Naive thymus-derived CD4-positive, alpha-beta T cell (primary cell): ENCODE measurements around the gene LRRC74B. TPM values are rescaled to one million over a fixed set of nuclear protein-coding genes. Genes with fewer than 3 reads are reported as not detected.

Experiments used
- ATAC-seq: fragments of 150-1000 bp; cut with Tn5 transposase; 2 replicates; pipeline ENCODE4 v1.10.0; 2021; ENCODE audit warnings: mild to moderate bottlenecking, moderate library complexity
- CTCF ChIA-PET: fragments of 350-600 bp; sonication (Branson Sonifier 250); formaldehyde crosslinking; loops from one replicate; lab custom pipeline; 2021; ENCODE audit warnings: antibody characterized with exemption; lab: Charles Lee
- POLR2A ChIA-PET: fragments of 350-600 bp; sonication (Branson Sonifier 250); formaldehyde crosslinking; loops from one replicate; lab custom pipeline; 2021; ENCODE audit warnings: antibody characterized with exemption, inconsistent platforms; lab: Charles Lee
- DNase-seq, 9 donors: peaks; one replicate each; pipeline versions ENCODE4 v3.0.0 to v3.0.0-alpha.2; 2020 to 2022; ENCODE audit warnings: mixed read lengths in 1 of 9
- H3K27ac ChIP-seq: one replicate; pipeline ENCODE4 v1.7.0; 2013; ENCODE audit warnings: mild to moderate bottlenecking, low read depth, low read length, moderate library complexity
- H3K27me3 ChIP-seq, 2 donors: one replicate each; pipeline ENCODE4 v1.7.0; 2013; ENCODE audit warnings: low read length in 2 of 2, mild to moderate bottlenecking in 2 of 2, moderate library complexity in 2 of 2; ENCODE audit not compliant: control insufficient read depth in 2 of 2, insufficient read depth in 2 of 2
- H3K36me3 ChIP-seq, 3 experiments: 1 replicate in 2 of 3; 2 replicates in 1 of 3; pipeline ENCODE4 v1.7.0; 2013; ENCODE audit warnings: low read length in 3 of 3, mild to moderate bottlenecking in 3 of 3, moderate library complexity in 1 of 3; ENCODE audit not compliant: insufficient read depth in 3 of 3, control insufficient read depth in 2 of 3
- H3K4me1 ChIP-seq, 2 donors: one replicate each; pipeline ENCODE4 v1.7.0; 2013; ENCODE audit warnings: low read length in 2 of 2, mild to moderate bottlenecking in 2 of 2, moderate library complexity in 1 of 2; ENCODE audit not compliant: control insufficient read depth in 2 of 2, insufficient read depth in 2 of 2
- H3K4me3 ChIP-seq: 2 replicates; pipeline ENCODE4 v1.7.0; 2013; ENCODE audit warnings: mild to moderate bottlenecking, low read length
- H3K9me3 ChIP-seq, 3 experiments: 1 replicate in 2 of 3; 2 replicates in 1 of 3; pipeline ENCODE4 v1.7.0; 2013; ENCODE audit warnings: low read length in 3 of 3; ENCODE audit not compliant: control insufficient read depth in 2 of 3
- H3K27ac Mint-ChIP-seq, 9 donors: one replicate each; pipeline ENCODE4 v1.8.0; 2020 to 2022; ENCODE audit warnings: mixed read lengths in 9 of 9, mild to moderate bottlenecking in 8 of 9, moderate library complexity in 5 of 9, inconsistent platforms in 2 of 9
- H3K27me3 Mint-ChIP-seq, 5 donors: one replicate each; pipeline ENCODE4 v1.8.0; 2021 to 2022; ENCODE audit warnings: mixed read lengths in 5 of 5, mild to moderate bottlenecking in 1 of 5
- H3K36me3 Mint-ChIP-seq, 5 donors: one replicate each; pipeline ENCODE4 v1.8.0; 2020 to 2022; ENCODE audit warnings: mixed read lengths in 5 of 5, mild to moderate bottlenecking in 3 of 5, inconsistent platforms in 1 of 5
- H3K4me1 Mint-ChIP-seq, 7 donors: one replicate each; pipeline ENCODE4 v1.8.0; 2020 to 2022; ENCODE audit warnings: mixed read lengths in 7 of 7, mild to moderate bottlenecking in 3 of 7, inconsistent platforms in 1 of 7
- H3K4me3 Mint-ChIP-seq, 10 donors: one replicate each; pipeline ENCODE4 v1.8.0; 2020 to 2022; ENCODE audit warnings: mild to moderate bottlenecking in 10 of 10, mixed read lengths in 10 of 10, moderate library complexity in 6 of 10, inconsistent platforms in 2 of 10
- H3K9me3 Mint-ChIP-seq, 11 donors: one replicate each; pipeline ENCODE4 v1.8.0; 2020 to 2022; ENCODE audit warnings: mixed read lengths in 11 of 11, mild to moderate bottlenecking in 4 of 11, inconsistent platforms in 1 of 11, moderate library complexity in 1 of 11
- intact Hi-C, 2 donors: fragments of 100-400 bp; cut with micrococcal nuclease; formaldehyde crosslinking; loops; one replicate each; pipeline ENCODE4 v1.15.1; 2023
- polyA plus RNA-seq, 2 donors: library from polyadenylated mRNA; unstranded; fragments of 300-500 nt; fragmentation: Illumina TruSeq; gene quantifications; one replicate each; pipeline ENCODE4 v1.2.3, GENCODE V29; 2021
- total RNA-seq, 6 experiments: library from RNA in 5 of 6; stranded (reverse) in 5 of 6; gene quantifications; 1 replicate in 5 of 6; 2 replicates in 1 of 6; pipeline ENCODE4 v1.2.3 and lab custom pipeline; 2021 to 2026

Gene LRRC74B
- total and polyA plus RNA-seq, 7 experiments from 2014 or later, result not detected

GRCh38 chr22:21013657-21014201 lies 32.0 kb upstream of the LRRC74B start:
- CTCF ChIA-PET, result interaction anchor here (0.6 to 1.1 kb wide), 2 partner anchors 15 to 955 kb away, joined by 3 read pairs; no protein-coding TSS in a partner anchor
- Histone ChIP-seq H3K27me3 (no peaks in the 10 kb centered on the region), H3K27ac (peak overlapping the region; percentile 59), H3K4me3 (peak overlapping the region; percentile 68), H3K36me3 (no peaks in the 10 kb centered on the region), H3K9me3 (no peaks in the 10 kb centered on the region), H3K4me1 (peaks cover 13 to 17% of the 10 kb centered on the region in 2 donors)
- ATAC-seq, result no peak
- peak overlapping the region; percentile 73 to 96 (median 89) for H3K27ac Mint-ChIP-seq
- H3K9me3 Mint-ChIP-seq, result no peaks in the 10 kb centered on the region
- H3K4me3 Mint-ChIP-seq, result peak overlapping the region; percentile 82 to 89 (median 85)
- no peaks in the 10 kb centered on the region for H3K36me3 Mint-ChIP-seq
- peaks cover 17 to 36% (median 29%) of the 10 kb centered on the region in 7 donors for H3K4me1 Mint-ChIP-seq
- DNase-seq, result peak in 1 of 9 donors; percentile 28
- peaks cover 0 to 21% (median 0%) of the 10 kb centered on the region in 5 donors for H3K27me3 Mint-ChIP-seq
- intact Hi-C loops, result loop anchor here (1.0 kb wide), 2 partner anchors 11 to 96 kb away; partner anchors contain the start of genes THAP7 (in 2 of the 2) and CRKL (in 1 of the 2)
- POLR2A ChIA-PET, result interaction anchor here (1.2 to 2.7 kb wide), 2 partner anchors 11 to 43 kb away, joined by 3 to 12 read pairs; no protein-coding TSS in a partner anchor

GRCh38 chr22:21014202-21014725 lies 31.5 kb upstream of the LRRC74B start:
- intact Hi-C loops, result loop anchor here (1.0 kb wide), 2 partner anchors 12 to 97 kb away; partner anchors contain the start of genes THAP7 (in 2 of the 2) and CRKL (in 1 of the 2)
- no peaks in the 10 kb centered on the region for H3K9me3 ChIP-seq
- Mint-ChIP-seq H3K4me1 (peaks cover 17 to 36% (median 29%) of the 10 kb centered on the region in 7 donors), H3K27me3 (peaks cover 0 to 21% (median 0%) of the 10 kb centered on the region in 5 donors), H3K9me3 (no peaks in the 10 kb centered on the region), H3K27ac (peak overlapping the region; percentile 73 to 96 (median 89)), H3K4me3 (peak overlapping the region; percentile 82 to 89 (median 85)), H3K36me3 (no peaks in the 10 kb centered on the region)
- ATAC-seq (peak; percentile 93), DNase-seq (peak; percentile 62 to 83 (median 70))
- peak overlapping the region; percentile 68 for H3K4me3 ChIP-seq
- no peaks in the 10 kb centered on the region for H3K36me3 ChIP-seq
- CTCF ChIA-PET, result no interaction called here
- no peaks in the 10 kb centered on the region for H3K27me3 ChIP-seq
- H3K4me1 ChIP-seq, result peaks cover 13 to 17% of the 10 kb centered on the region in 2 donors
- POLR2A ChIA-PET, result interaction anchor here (1.2 to 2.7 kb wide), 2 partner anchors 11 to 42 kb away, joined by 3 to 12 read pairs; no protein-coding TSS in a partner anchor
- peak overlapping the region; percentile 59 for H3K27ac ChIP-seq

- Histone ChIP-seq H3K9me3 (no peaks in the 10 kb centered on the region), H3K36me3 (no peaks in the 10 kb centered on the region), H3K4me1 (peaks cover 13 to 17% of the 10 kb centered on the region in 2 donors), H3K4me3 (peak within 1 kb of the TSS; percentile 68), H3K27ac (peak within 1 kb of the TSS; percentile 59), H3K27me3 (no peaks in the 10 kb centered on the region)
- ChIA-PET POLR2A (interaction anchor here (1.2 to 1.4 kb wide), 2 partner anchors 15 to 42 kb away, joined by 3 read pairs; no protein-coding TSS in a partner anchor), CTCF (interaction anchor here (0.7 kb wide), 1 partner anchor 149 kb away, joined by 3 read pairs; no protein-coding TSS in a partner anchor)
- H3K4me1 Mint-ChIP-seq, result peaks cover 17 to 36% (median 29%) of the 10 kb centered on the region in 7 donors
- intact Hi-C loops, result loop anchor here (1.0 kb wide), 2 partner anchors 13 to 98 kb away; partner anchors contain the start of genes THAP7 (in 2 of the 2) and CRKL (in 1 of the 2)
- peak within 1 kb of the TSS; percentile 82 to 89 (median 85) for H3K4me3 Mint-ChIP-seq
- ATAC-seq (peak; percentile 24), DNase-seq (peak in 1 of 9 donors; percentile 7)
- H3K9me3 Mint-ChIP-seq, result no peaks in the 10 kb centered on the region
- no peaks in the 10 kb centered on the region for H3K36me3 Mint-ChIP-seq
- peaks cover 0 to 21% (median 0%) of the 10 kb centered on the region in 5 donors for H3K27me3 Mint-ChIP-seq
- H3K27ac Mint-ChIP-seq, result peak within 1 kb of the TSS; percentile 73 to 96 (median 89)
These were observed 30.9 kb upstream of the LRRC74B start, which contains the start of gene P2RX6 for GRCh38 chr22:21014726-21015465. Gene P2RX6 (plus strand): TSS chr22:21015165. CDS start chr22:21015175, 10 bp downstream.

GRCh38 chr22:21015466-21016006 lies 30.2 kb upstream of the LRRC74B start:
- no peaks in the 10 kb centered on the region for H3K36me3 Mint-ChIP-seq
- peak overlapping the region in 4 of 10 donors; percentile 21 to 88 (median 84) for H3K4me3 Mint-ChIP-seq
- peak overlapping the region in 2 of 9 donors; percentile 5 to 80 for H3K27ac Mint-ChIP-seq
- H3K4me1 ChIP-seq, result peaks cover 13 to 17% of the 10 kb centered on the region in 2 donors
- H3K4me3 ChIP-seq, result no peak overlapping the region
- peaks cover 0 to 21% (median 0%) of the 10 kb centered on the region in 5 donors for H3K27me3 Mint-ChIP-seq
- H3K9me3 ChIP-seq, result no peaks in the 10 kb centered on the region
- peaks cover 17 to 36% (median 29%) of the 10 kb centered on the region in 7 donors for H3K4me1 Mint-ChIP-seq
- ChIA-PET POLR2A (interaction anchor here (1.4 kb wide), 1 partner anchor 16 kb away, joined by 3 read pairs; no protein-coding TSS in a partner anchor), CTCF (interaction anchor here (0.7 kb wide), 1 partner anchor 150 kb away, joined by 3 read pairs; no protein-coding TSS in a partner anchor)
- ATAC-seq (no peak), DNase-seq (no peak)
- no peaks in the 10 kb centered on the region for H3K9me3 Mint-ChIP-seq
- no peaks in the 10 kb centered on the region for H3K36me3 ChIP-seq
- no peak overlapping the region for H3K27ac ChIP-seq
- H3K27me3 ChIP-seq, result no peaks in the 10 kb centered on the region
- intact Hi-C loops, result no loop called here

GRCh38 chr22:21016644-21017420 lies 28.9 kb upstream of the LRRC74B start:
- Mint-ChIP-seq H3K9me3 (no peaks in the 10 kb centered on the region), H3K4me1 (peaks cover 17 to 36% (median 29%) of the 10 kb centered on the region in 7 donors), H3K27ac (peak overlapping the region in 4 of 9 donors; percentile 39 to 82 (median 63)), H3K36me3 (no peaks in the 10 kb centered on the region), H3K27me3 (peaks cover 0 to 21% (median 0%) of the 10 kb centered on the region in 5 donors), H3K4me3 (peak overlapping the region in 7 of 10 donors; percentile 9 to 66 (median 44))
- Histone ChIP-seq H3K4me3 (no peak overlapping the region), H3K36me3 (no peaks in the 10 kb centered on the region), H3K27me3 (no peaks in the 10 kb centered on the region), H3K27ac (no peak overlapping the region), H3K9me3 (no peaks in the 10 kb centered on the region), H3K4me1 (peaks cover 13 to 17% of the 10 kb centered on the region in 2 donors)
- DNase-seq (no peak), ATAC-seq (no peak)
- CTCF ChIA-PET, result interaction anchor here (0.6 kb wide), 1 partner anchor 55 kb away, joined by 3 read pairs; no protein-coding TSS in a partner anchor
- POLR2A ChIA-PET, result interaction anchor here (0.7 kb wide), 1 partner anchor 35 kb away, joined by 3 read pairs; the partner anchor contains the start of gene LZTR1
- intact Hi-C loops, result no loop called here
